ENCODE measurements around the gene ESPL1. TPM values are rescaled to one million over a fixed set of nuclear protein-coding genes. Genes with fewer than 3 reads are reported as not detected.
A peak's percentile ranks its signal among the peaks of the same experiment; 100 is the strongest.

ESPL1 gene
- total RNA-seq, 1 donor from 2014 or later: 50.0 TPM

GRCh38 chr12:53229454-53229853 is 38.6 kb upstream of the ESPL1 start:
- no peak for TF ChIP-seq CTCF (conservative IDR thresholded peaks at IDR 0.05)
- DNase-seq (ENCODE audit: extremely low spot score, unreplicated experiment): no peak
- Mint-ChIP-seq H3K4me1 (ENCODE audit: unreplicated experiment) (peaks cover 57% of the 10 kb centered on the region), H3K36me3 (peaks cover 5% of the 10 kb centered on the region), H3K9me3 (no peaks in the 10 kb centered on the region), H3K27me3 (peaks cover 3% of the 10 kb centered on the region), H3K4me3 (peak overlapping the region; percentile 81), H3K27ac (peak overlapping the region; percentile 75)

GRCh38 chr12:53230108-53230845 is 37.8 kb upstream of the ESPL1 start:
- DNase-seq (ENCODE audit: extremely low spot score, unreplicated experiment): no peak
- H3K36me3 Mint-ChIP-seq: peaks cover 5% of the 10 kb centered on the region
- H3K9me3 Mint-ChIP-seq: no peaks in the 10 kb centered on the region
- peaks cover 52% of the 10 kb centered on the region for H3K4me1 Mint-ChIP-seq (ENCODE audit: unreplicated experiment)
- no peak for TF ChIP-seq CTCF (conservative IDR thresholded peaks at IDR 0.05)
- H3K27me3 Mint-ChIP-seq: peaks cover 3% of the 10 kb centered on the region
- H3K4me3 Mint-ChIP-seq: peak overlapping the region; percentile 81
- H3K27ac Mint-ChIP-seq: peak overlapping the region; percentile 75

GRCh38 chr12:53231671-53231920 is 36.5 kb upstream of the ESPL1 start:
- peak overlapping the region; percentile 74 for H3K27ac Mint-ChIP-seq

GRCh38 chr12:53231921-53232645 is 36.0 kb upstream of the ESPL1 start, which contains the start of gene RARG:
TSS of gene RARG (minus strand) at chr12:53232209. CDS start at chr12:53227545, 4,664 bp downstream.
- DNase-seq (ENCODE audit: extremely low spot score, unreplicated experiment): no peak
- Mint-ChIP-seq H3K27ac (peak within 1 kb of the TSS; percentile 90), H3K4me3 (peak within 1 kb of the TSS; percentile 93), H3K36me3 (peaks cover 1% of the 10 kb centered on the region), H3K9me3 (no peaks in the 10 kb centered on the region), H3K4me1 (ENCODE audit: unreplicated experiment) (peaks cover 48% of the 10 kb centered on the region), H3K27me3 (peaks cover 3% of the 10 kb centered on the region)
- no peak for TF ChIP-seq CTCF (conservative IDR thresholded peaks at IDR 0.05)

More at GRCh38 chr12:53231671-53231920, 36.5 kb upstream of the ESPL1 start:
- no peaks in the 10 kb centered on the region for H3K9me3 Mint-ChIP-seq
- H3K27me3 Mint-ChIP-seq: peaks cover 3% of the 10 kb centered on the region
- no peak for TF ChIP-seq CTCF (conservative IDR thresholded peaks at IDR 0.05)
- peak overlapping the region; percentile 87 for H3K4me3 Mint-ChIP-seq
- peaks cover 5% of the 10 kb centered on the region for H3K36me3 Mint-ChIP-seq
- no peak for DNase-seq (ENCODE audit: extremely low spot score, unreplicated experiment)
- H3K4me1 Mint-ChIP-seq (ENCODE audit: unreplicated experiment): peaks cover 52% of the 10 kb centered on the region

GRCh38 chr12:53232646-53233461 is 35.2 kb upstream of the ESPL1 start:
- DNase-seq (ENCODE audit: extremely low spot score, unreplicated experiment): no peak
- no peaks in the 10 kb centered on the region for H3K36me3 Mint-ChIP-seq
- H3K4me3 Mint-ChIP-seq: peak overlapping the region; percentile 93
- peaks cover 3% of the 10 kb centered on the region for H3K27me3 Mint-ChIP-seq
- peaks cover 46% of the 10 kb centered on the region for H3K4me1 Mint-ChIP-seq (ENCODE audit: unreplicated experiment)
- H3K9me3 Mint-ChIP-seq: no peaks in the 10 kb centered on the region
- TF ChIP-seq CTCF (conservative IDR thresholded peaks at IDR 0.05): no peak
- peak overlapping the region; percentile 90 for H3K27ac Mint-ChIP-seq
